ENCODE results near the gene IFITM1.

IFITM1 gene

GRCh38 chr11:293852-294661 lies 19.8 kb upstream of the IFITM1 start:
- DNase-seq (ENCODE audit: insufficient read length, low spot score) (no peak), FAIRE-seq (no peak)
- TF ChIP-seq TAF1 (IDR thresholded peaks at IDR 0.05; ENCODE audit: low read depth, low read length) (no peak), POU2F2 (IDR thresholded peaks at IDR 0.05; ENCODE audit: low read depth, low read length) (no peak), PAX5 (IDR thresholded peaks at IDR 0.05; ENCODE audit: insufficient read depth, low read length, severe bottlenecking) (no peak), POLR2AphosphoS5 (IDR thresholded peaks at IDR 0.05; ENCODE audit: low read depth, low read length) (no peak), SPI1 (IDR thresholded peaks at IDR 0.05; ENCODE audit: low read depth, low read length) (no peak), POLR2A (IDR thresholded peaks at IDR 0.05; ENCODE audit: low read depth, low read length) (no peak)

GRCh38 chr11:294780-295179 lies 19.1 kb upstream of the IFITM1 start:
- FAIRE-seq = no peak
- TF ChIP-seq POLR2AphosphoS5 (IDR thresholded peaks at IDR 0.05; ENCODE audit: low read depth, low read length) (no peak), PAX5 (IDR thresholded peaks at IDR 0.05; ENCODE audit: insufficient read depth, low read length, severe bottlenecking) (no peak), TAF1 (IDR thresholded peaks at IDR 0.05; ENCODE audit: low read depth, low read length) (no peak), SPI1 (IDR thresholded peaks at IDR 0.05; ENCODE audit: low read depth, low read length) (no peak), POU2F2 (IDR thresholded peaks at IDR 0.05; ENCODE audit: low read depth, low read length) (no peak), POLR2A (IDR thresholded peaks at IDR 0.05; ENCODE audit: low read depth, low read length) (no peak)
- no peak for DNase-seq (ENCODE audit: insufficient read length, low spot score)

GRCh38 chr11:295351-296170 lies 18.3 kb upstream of the IFITM1 start:
- DNase-seq (ENCODE audit: insufficient read length, low spot score) (no peak), FAIRE-seq (no peak)
- TF ChIP-seq SPI1 (IDR thresholded peaks at IDR 0.05; ENCODE audit: low read depth, low read length) (no peak), PAX5 (IDR thresholded peaks at IDR 0.05; ENCODE audit: insufficient read depth, low read length, severe bottlenecking) (no peak), POU2F2 (IDR thresholded peaks at IDR 0.05; ENCODE audit: low read depth, low read length) (no peak), TAF1 (IDR thresholded peaks at IDR 0.05; ENCODE audit: low read depth, low read length) (no peak), POLR2A (IDR thresholded peaks at IDR 0.05; ENCODE audit: low read depth, low read length) (no peak), POLR2AphosphoS5 (IDR thresholded peaks at IDR 0.05; ENCODE audit: low read depth, low read length) (no peak)

GRCh38 chr11:296171-297050 lies 17.4 kb upstream of the IFITM1 start:
- TF ChIP-seq POLR2AphosphoS5 (IDR thresholded peaks at IDR 0.05; ENCODE audit: low read depth, low read length) (no peak), POU2F2 (IDR thresholded peaks at IDR 0.05; ENCODE audit: low read depth, low read length) (no peak), TAF1 (IDR thresholded peaks at IDR 0.05; ENCODE audit: low read depth, low read length) (no peak), POLR2A (IDR thresholded peaks at IDR 0.05; ENCODE audit: low read depth, low read length) (no peak), SPI1 (IDR thresholded peaks at IDR 0.05; ENCODE audit: low read depth, low read length) (no peak), PAX5 (IDR thresholded peaks at IDR 0.05; ENCODE audit: insufficient read depth, low read length, severe bottlenecking) (no peak)
- FAIRE-seq (no peak), DNase-seq (ENCODE audit: insufficient read length, low spot score) (no peak)

- no peak for FAIRE-seq
- DNase-seq (ENCODE audit: insufficient read length, low spot score) = no peak
- no peak for TF ChIP-seq TAF1 (IDR thresholded peaks at IDR 0.05; ENCODE audit: low read depth, low read length)
- TF ChIP-seq POU2F2 (IDR thresholded peaks at IDR 0.05; ENCODE audit: low read depth, low read length) = no peak
- TF ChIP-seq PAX5 (IDR thresholded peaks at IDR 0.05; ENCODE audit: insufficient read depth, low read length, severe bottlenecking) = no peak
- no peak for TF ChIP-seq SPI1 (IDR thresholded peaks at IDR 0.05; ENCODE audit: low read depth, low read length)
- no peak for TF ChIP-seq POLR2A (IDR thresholded peaks at IDR 0.05; ENCODE audit: low read depth, low read length)
- no peak for TF ChIP-seq POLR2AphosphoS5 (IDR thresholded peaks at IDR 0.05; ENCODE audit: low read depth, low read length)
Observed at GRCh38 chr11:297051-297585, 16.7 kb upstream of the IFITM1 start.

- TF ChIP-seq SPI1 (IDR thresholded peaks at IDR 0.05; ENCODE audit: low read depth, low read length) (no peak), PAX5 (IDR thresholded peaks at IDR 0.05; ENCODE audit: insufficient read depth, low read length, severe bottlenecking) (no peak), TAF1 (IDR thresholded peaks at IDR 0.05; ENCODE audit: low read depth, low read length) (no peak), POLR2AphosphoS5 (IDR thresholded peaks at IDR 0.05; ENCODE audit: low read depth, low read length) (no peak), POLR2A (IDR thresholded peaks at IDR 0.05; ENCODE audit: low read depth, low read length) (no peak), POU2F2 (IDR thresholded peaks at IDR 0.05; ENCODE audit: low read depth, low read length) (no peak)
- no peak for FAIRE-seq
- DNase-seq (ENCODE audit: insufficient read length, low spot score) = no peak
Observed at GRCh38 chr11:297586-298405, 16.0 kb upstream of the IFITM1 start.

GRCh38 chr11:298406-299065 lies 15.3 kb upstream of the IFITM1 start:
- no peak for DNase-seq (ENCODE audit: insufficient read length, low spot score)
- TF ChIP-seq POU2F2 (IDR thresholded peaks at IDR 0.05; ENCODE audit: low read depth, low read length) (no peak), POLR2AphosphoS5 (IDR thresholded peaks at IDR 0.05; ENCODE audit: low read depth, low read length) (no peak), PAX5 (IDR thresholded peaks at IDR 0.05; ENCODE audit: insufficient read depth, low read length, severe bottlenecking) (no peak), TAF1 (IDR thresholded peaks at IDR 0.05; ENCODE audit: low read depth, low read length) (no peak), POLR2A (IDR thresholded peaks at IDR 0.05; ENCODE audit: low read depth, low read length) (no peak), SPI1 (IDR thresholded peaks at IDR 0.05; ENCODE audit: low read depth, low read length) (no peak)
- no peak for FAIRE-seq

All from GM12891 (cell line).